HG03175 (cell line): ENCODE measurements around the gene GRIK5.
"Not testable (repeated sequence)": the region's sequence is repeated elsewhere in the genome, so short reads cannot be mapped to it uniquely, and the experiment has no call there.

Source experiments
- ATAC-seq: cut with Tn5 transposase; IDR thresholded peaks from one replicate; pipeline ENCODE4 v1.9.1; 2021; ENCODE audit warnings: mild to moderate bottlenecking, moderate library complexity; ENCODE audit not compliant: unreplicated experiment

Gene GRIK5

DNA sequence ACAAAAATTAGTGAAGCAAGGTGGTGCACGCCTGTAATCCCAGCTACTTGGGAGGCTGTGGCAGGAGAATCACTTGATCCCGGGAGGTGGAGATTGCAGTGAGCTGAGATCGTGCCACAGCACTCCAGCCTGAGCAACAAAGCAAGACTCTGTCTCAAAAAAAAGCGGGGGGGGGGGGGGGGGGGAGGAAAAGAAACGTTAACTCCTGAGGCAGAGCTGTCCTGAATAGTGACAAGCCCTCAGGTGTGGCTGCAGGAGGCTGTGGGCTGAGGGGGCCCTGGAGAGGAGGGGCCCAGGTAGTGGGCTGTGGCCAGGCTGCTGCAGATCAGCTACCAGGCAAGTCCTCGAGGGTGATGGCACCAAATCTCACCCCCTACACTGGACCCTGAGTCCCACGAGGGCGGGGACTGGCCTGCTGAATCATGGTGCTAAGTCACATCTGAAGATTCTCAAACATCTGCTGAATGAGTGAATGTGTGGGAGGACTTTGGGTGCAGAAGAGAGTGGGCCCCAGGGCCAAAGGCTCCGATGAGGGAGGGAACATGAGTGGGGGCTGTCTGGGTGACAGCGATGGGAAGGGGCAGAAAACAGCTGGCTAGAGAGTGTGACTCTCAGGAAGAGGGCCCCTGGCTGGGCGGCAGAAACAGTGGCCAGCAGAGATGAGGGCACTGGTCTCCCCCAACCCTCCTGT, 51.4 kb downstream of the GRIK5 start:
- ATAC-seq = no peak

DNA sequence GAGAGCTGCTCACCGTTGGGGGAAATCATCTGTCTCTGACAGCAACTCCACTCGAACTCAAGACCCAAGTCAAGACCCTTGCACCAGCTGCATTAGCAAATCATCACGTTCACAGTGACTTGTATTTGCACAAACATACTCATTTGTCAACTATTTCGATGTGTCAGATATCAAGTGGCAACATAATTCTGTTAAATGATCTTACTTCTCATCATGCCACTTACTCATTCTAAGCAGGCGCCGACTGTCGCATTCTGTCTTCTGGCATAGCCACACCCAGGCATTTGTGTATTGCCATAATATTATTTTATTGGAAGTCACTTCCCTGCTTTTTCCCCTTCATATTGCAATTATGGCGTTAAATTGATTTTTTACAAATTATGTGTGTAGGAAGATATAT, 53.0 kb downstream of the GRIK5 start:
- no peak for ATAC-seq

- not testable (repeated sequence) for ATAC-seq
These were observed 57.3 kb downstream of the GRIK5 start for GRCh38 chr19:42012747-42013146.

DNA sequence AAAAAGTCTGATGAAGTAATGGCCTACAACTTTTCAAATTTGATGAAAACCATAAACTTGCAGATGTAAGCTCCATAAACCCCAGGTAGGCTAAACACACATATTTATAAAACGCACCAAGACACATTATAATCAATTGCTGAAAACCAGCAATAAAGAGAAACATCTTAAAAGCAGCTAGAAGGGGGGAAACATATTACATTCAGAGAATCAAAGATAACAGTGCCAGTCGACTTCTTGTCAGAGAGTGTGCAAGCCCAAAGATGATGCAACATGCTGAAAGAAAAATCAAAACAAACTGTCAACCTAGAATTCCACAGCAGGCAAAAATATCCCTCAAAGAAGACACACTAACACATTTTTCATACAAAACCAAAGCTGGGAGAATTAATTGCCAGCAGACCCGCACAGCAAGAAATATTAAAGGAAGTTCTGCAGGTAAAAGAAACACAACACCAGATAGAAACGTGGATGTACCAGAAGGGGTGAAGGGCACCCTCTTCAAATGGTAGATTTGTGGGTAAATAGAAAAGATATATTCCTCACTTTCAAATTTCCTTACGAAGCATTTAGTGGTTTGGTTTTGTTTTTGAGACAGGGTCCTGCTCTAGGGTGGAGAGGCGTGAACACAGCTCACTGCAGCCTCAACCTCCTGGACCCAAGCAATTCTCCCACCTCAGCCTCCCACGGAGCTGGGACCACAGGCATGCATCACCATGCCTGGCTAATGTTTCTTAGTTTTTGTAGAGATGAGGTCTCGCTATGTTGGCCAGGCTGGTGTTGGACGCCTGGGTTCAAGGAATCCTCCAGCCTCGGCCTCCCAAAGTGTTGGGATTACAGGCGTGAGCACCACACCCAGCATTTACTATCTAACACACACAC, 59.5 kb downstream of the GRIK5 start:
- ATAC-seq = no peak

DNA sequence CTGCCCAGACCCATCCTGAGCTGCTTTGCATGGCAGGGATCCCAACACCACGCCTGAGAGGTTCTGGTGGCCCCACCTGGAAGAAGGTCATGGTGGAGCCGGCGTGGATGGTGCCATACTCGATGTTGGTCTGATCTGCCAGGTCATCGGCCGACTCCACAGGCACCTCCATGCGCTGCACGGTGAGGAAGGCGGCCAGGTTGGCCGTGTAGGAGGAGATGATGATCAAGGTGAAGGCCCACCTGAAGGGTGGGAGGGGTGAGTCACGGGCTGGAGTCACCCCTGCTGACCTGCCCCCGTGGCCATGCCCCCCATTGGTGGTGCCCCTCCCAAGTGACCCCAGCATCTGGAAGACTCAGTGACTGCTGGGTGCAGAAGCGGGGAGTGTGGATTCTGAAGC, 63.4 kb downstream of the GRIK5 start:
- no peak for ATAC-seq

DNA sequence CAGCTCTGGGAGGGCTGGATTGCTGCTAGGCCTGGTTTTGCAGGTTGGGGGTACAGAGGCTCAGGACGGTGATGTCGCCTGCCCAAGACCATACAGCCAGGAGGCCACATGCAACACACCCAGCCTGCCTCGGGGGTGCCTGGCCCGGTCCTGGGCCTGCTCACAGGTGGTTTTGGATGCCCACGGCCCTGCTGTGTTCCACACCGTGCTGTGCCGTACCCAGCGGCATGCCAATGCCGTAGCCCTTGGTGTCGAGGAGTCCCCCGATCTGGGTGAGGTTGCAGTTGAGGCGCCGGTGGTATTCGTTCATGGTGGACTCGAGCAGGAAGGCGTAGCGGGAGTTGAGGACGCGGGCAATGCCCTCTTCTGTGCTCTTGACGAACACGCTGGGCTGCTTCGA, 64.5 kb downstream of the GRIK5 start:
- no peak for ATAC-seq

DNA sequence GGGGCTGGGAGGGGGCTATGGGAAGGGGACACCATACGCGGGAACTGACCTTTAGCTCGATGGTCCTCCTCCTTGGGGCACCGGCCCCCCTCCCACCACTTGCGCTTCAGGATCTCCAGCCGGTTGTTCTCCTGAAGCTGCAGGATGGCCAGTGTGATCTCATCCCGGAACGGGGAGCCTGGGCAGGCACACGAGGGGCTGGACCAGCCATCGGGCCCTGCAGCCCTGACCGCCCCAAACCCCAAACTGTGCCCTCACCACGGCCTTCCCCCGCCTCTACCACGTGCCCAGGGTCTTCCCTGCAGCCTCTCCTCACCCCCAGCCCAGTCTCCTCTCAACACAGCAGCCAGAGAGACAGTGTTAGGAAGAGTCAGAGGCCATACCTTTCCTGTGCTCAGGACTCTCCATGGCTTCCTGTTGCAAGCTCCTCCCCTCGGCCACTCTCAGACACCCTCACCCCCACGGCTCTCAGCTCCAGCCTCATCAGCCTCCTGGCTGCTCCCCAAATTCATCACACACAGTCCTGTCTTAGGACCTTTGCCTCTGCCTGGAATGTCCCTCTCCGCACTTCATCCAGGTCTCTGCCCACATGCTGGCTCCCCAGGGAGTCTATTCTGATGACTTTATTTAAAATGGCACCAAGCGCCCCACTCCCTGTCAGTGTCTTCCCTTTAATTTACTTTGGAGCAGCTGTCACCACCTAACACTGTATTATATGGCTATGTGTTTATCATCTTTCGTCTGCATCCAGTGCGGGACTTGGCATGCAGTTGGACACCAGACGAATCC, 66.3 kb downstream of the GRIK5 start:
- no peak for ATAC-seq

DNA sequence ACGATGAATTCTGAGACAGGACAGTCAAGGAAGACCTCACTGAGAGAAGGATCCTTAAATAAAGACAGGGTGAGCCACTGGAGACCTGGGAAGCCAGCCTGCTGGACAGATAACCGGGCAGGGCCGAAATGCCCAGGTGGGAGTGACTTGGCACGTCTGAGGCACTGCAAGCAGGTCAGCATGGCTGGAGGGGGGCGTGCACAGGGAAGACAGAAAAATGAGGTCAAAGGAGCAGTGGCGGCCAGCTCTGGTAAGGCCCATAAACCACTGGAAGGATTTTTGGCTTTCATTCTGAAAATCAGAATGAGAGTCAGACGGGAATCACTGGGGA, 70.2 kb downstream of the GRIK5 start:
- no peak for ATAC-seq

GRCh38 chr19:41999071-41999877, 70.7 kb downstream of the GRIK5 start:
- no peak for ATAC-seq

DNA sequence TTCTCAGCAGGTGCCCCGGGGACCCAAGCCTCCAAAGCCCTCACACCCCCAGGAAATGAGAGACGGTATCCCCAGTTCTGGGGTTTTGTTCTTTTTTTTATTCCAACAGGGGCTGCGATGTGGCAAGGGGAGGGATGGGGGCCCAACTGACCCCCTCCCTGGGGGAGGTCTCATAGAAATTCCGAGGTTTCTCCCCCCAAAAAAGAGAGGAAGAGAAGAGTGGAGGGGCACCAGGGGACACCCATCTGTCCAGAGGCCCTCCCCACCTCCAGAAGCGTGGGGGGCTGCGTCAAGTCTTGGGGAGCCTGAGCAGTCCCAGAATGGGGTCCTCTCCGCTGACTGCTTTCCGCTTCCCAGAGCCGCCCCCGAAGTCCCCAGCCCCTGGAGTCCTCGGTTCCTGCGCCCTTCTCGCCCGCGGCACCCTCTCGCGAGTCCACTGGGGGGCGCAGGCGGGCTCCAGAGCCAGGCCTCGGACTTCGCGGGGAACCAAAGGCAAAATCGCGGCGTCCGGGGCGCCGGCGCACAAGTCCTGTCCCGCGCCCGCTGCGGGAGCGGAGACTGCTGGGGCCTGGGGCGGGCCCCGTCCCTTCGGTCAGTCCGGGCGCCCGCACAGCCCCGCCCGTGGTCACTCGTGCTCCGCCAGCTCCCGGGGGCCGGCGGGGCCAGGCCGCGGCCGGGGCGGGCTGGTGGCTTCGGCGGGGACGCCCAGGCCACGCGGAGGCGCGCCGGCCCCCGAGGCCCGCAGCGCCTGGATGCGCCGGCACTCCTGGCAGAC, 71.6 kb downstream of the GRIK5 start:
- ATAC-seq = no peak

DNA sequence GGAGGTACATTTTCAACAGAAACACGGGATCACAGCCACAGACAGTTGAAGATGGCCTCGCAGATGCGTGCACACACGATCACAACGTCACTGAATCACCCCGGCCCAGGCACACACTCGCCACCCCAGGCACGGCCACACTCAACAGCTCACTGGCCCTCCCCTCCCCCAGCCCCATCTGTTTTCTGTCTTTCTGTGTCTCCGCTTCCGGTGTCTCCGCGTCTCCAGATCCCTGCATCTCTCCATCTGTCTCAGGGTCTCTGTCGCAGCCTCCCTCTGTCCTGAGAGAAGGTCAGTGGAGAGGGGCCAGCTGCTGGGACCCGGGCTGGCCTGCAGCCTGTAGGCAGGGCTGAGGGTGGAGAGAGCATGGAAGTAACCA, 72.2 kb downstream of the GRIK5 start:
- ATAC-seq = no peak

DNA sequence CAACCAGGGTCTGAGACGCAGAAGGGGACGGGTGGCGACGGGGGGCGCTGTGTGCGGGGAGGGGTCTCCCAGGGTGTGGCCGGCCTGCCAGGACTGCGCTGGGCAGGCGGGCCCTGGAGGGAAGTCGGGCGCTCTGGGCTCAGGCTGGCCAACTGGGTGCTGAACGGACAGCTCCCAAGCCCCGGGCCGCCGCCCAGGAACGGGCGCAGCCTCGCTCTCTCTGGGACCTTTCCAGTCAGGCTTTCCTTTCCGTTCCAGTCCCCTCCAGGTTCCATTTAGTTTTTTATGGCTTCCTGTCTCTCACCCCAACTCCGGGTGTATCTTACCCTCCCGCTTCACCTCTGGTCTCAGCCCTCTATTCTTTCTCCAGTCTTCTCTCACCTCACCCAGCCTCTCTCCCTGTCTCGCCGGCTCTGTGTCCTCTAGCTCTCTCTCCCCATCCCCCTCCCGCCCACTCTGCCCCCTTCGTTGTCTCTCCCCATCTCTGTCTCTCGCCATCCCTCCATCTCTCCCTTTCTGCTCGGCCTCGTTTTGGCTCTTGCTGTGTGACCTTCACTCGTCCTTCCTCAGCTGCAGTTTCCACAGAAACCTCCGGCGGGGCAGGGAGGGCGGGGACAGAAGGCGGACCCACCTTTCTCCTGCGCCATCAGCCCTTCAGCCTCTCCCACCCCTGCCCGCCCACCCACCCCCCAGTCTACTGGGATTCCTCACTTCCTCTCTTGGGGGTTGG, 72.7 kb downstream of the GRIK5 start:
- ATAC-seq = no peak

DNA sequence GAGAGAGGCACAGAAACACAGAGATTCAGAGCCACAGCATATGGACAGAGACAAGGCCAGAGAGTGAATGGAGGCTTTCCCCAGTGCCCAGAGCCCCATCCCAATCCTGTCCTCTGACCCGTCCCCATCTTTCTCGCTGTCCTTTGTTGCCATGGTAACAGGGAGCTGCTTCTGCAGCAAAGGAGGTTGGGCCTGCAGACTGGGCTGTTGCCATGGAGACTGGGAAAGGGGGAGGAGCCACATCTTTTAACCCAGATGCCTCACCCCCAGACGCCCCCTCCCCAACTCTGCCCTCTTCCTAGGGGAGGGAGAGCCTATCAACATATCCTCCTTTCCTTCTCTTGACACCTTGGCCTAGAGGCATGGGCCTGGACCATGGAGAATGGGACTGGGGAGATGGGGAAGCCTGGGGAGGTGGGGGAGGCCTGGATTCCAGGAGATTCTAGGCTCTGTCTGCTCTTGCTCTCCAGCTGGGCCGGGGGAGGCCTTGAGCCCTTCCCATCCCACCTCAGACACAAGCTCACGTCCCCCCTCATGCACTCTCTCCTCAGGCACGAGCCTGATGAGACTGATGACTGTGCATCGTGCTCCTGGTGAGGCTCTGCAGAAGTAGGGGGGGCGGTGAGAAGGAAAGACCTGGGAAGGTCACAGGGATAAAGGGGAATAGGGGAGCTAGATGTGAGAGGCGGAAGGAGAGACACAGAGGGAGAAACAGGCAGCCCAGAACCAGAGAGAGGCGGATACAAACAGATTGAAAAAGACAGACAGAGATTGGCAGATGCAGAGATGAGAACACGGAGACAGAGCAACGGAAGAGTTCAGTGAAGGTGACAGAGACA, 73.8 kb downstream of the GRIK5 start:
- ATAC-seq = no peak

DNA sequence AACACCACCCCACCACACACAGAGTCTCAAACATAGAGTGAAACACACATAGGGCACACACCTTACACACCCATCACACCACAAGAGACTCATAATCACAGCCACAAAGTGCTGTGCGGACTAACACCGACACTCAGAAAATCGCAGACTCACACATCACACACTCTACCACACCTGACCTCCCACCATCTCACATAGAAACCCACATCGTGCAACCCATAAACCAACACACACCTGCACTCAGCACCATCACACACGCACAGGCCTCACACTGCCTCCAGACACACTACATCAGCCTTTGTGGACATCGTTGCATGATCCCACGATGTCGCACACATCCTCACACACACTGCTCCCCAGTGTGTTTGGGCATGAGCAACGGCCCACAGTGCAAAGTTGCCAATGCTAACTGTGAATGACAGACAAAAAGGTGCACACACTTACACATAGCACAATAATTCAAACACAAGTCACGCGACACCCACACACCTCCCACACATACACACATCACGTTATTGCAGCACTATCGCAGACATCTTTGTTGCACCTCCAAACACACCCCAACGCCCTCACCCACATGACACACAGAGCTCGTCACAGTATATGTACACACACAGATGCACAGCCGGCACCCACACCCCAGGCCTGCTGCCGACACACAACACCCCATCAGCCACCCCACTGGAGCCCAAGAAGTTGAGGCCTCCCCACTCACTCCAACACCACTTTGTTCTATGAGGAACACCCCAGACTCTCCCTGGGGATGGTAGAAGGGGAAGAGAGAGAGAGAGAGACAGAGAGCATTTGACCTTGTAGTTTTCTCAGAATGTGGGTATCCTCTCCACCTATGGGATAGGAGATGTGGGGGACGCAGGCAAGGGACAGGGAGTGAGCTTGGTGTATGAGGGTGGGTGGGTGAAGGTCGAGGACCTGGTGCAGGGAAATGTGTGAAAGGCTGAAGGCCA, 74.7 kb downstream of the GRIK5 start:
- no peak for ATAC-seq

GRCh38 chr19:41994521-41994971, 75.5 kb downstream of the GRIK5 start:
- no peak for ATAC-seq

DNA sequence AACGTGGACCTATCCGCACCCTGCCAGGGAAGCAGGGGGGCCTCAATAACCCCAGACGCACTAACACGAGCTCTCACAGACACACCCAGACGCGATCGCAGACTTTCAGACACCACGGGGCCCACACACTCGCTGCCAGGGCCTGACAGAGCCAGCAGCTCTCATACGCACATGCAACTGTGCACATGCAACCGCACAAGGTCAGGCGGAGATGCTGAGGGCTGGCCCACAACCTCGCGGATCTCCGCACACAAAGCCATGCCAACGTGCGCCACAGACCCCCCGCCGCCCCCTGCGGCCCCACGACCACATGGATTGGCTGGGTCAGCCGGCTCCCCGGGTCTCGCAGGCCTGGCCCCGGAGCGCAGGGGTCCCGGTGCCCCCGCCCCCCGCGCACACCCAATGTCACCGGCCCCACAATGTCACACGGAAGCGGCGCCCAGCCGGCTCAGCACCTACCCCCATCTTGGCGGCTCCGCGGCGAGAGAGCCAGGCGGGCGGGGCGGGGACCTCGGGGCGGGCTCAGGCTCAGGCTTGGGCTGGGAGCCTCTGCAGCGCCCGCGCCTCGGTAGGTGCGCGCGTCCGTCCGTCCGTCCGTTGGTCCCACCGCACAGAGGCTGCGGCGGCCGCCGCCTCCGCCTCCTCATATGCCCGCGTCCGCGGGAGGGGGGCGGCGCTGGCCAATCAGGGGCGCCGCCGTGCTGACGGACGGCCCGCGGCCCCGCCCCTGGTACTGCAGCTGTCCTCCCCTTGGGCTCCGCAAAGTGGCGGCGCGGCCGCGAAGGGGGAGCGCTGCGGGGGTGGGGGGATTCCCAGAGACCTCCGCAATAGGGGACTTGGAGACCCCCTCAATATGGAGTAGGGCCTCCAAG, 76.2 kb downstream of the GRIK5 start, which contains the start of gene ATP1A3:
TSS of gene ATP1A3 (minus strand) at position 619 of the 872 bp plus-strand sequence. CDS start at position 465, 154 bp downstream.
- no peak for ATAC-seq
